Caki2 (cell line): ENCODE measurements around the gene ERBB4. TPM values are rescaled to one million over a fixed set of nuclear protein-coding genes. Genes with fewer than 3 reads are reported as not detected.

Source experiments
- DNase-seq: peaks from one replicate; pipeline ENCODE4 v3.0.0-alpha.2; 2015; ENCODE audit warnings: low read depth
- in situ Hi-C: cut with HindIII; loops from 2 replicates; pipeline ENCODE4 v1.10.0; 2016; ENCODE audit warnings: low sequenced_read_pairs, low pct_unique_long_range_greater_than_20kb, mixed read lengths
- total RNA-seq: library from RNA; depleted of rRNA; stranded (reverse); fragments of >200 nt; shearing (Covaris generic); gene quantifications from 2 replicates; pipeline ENCODE4 v1.2.3, GENCODE V29; 2014; ENCODE audit warnings: low replicate concordance

The ERBB4 gene
- total RNA-seq, 1 experiment from 2014 or later: 0.10 TPM

GRCh38 chr2:211868996-211869533 is 669.5 kb downstream of the ERBB4 start:
- in situ Hi-C loops: no loop called here
- no peak for DNase-seq

- in situ Hi-C loops: no loop called here
- DNase-seq: peak; percentile 6
Measured at GRCh38 chr2:211867845-211868451, 670.7 kb downstream of the ERBB4 start.

GRCh38 chr2:211864328-211864727 is 674.3 kb downstream of the ERBB4 start:
- in situ Hi-C loops: no loop called here
- DNase-seq: no peak

GRCh38 chr2:211860224-211860623 is 678.4 kb downstream of the ERBB4 start:
- no peak for DNase-seq
- in situ Hi-C loops: no loop called here

- in situ Hi-C loops: no loop called here
- no peak for DNase-seq
Measured at GRCh38 chr2:211854832-211855231, 683.8 kb downstream of the ERBB4 start.

- DNase-seq: no peak
- in situ Hi-C loops: no loop called here
Measured at GRCh38 chr2:211846714-211847113, 691.9 kb downstream of the ERBB4 start.

- in situ Hi-C loops: no loop called here
- DNase-seq: no peak
Measured at GRCh38 chr2:211846036-211846400, 692.6 kb downstream of the ERBB4 start.

- DNase-seq: no peak
- in situ Hi-C loops: no loop called here
Measured at GRCh38 chr2:211845338-211846035, 693.1 kb downstream of the ERBB4 start.

- in situ Hi-C loops: no loop called here
Measured at GRCh38 chr2:211837706-211838105, 700.9 kb downstream of the ERBB4 start.

GRCh38 chr2:211837206-211837605 is 701.4 kb downstream of the ERBB4 start:
- in situ Hi-C loops: no loop called here
- DNase-seq: no peak

More at GRCh38 chr2:211837706-211838105, 700.9 kb downstream of the ERBB4 start:
- DNase-seq: no peak

- in situ Hi-C loops: no loop called here
- no peak for DNase-seq
Measured at GRCh38 chr2:211836409-211836808, 702.2 kb downstream of the ERBB4 start.

GRCh38 chr2:211835695-211836094 is 702.9 kb downstream of the ERBB4 start:
- no peak for DNase-seq
- in situ Hi-C loops: no loop called here

- in situ Hi-C loops: no loop called here
- no peak for DNase-seq
Measured at GRCh38 chr2:211833582-211834279, 704.9 kb downstream of the ERBB4 start.

GRCh38 chr2:211829725-211830124 is 708.9 kb downstream of the ERBB4 start:
- in situ Hi-C loops: no loop called here
- no peak for DNase-seq

- in situ Hi-C loops: no loop called here
- no peak for DNase-seq
Measured at GRCh38 chr2:211823886-211824479, 714.6 kb downstream of the ERBB4 start.

GRCh38 chr2:211822686-211823335 is 715.8 kb downstream of the ERBB4 start:
- DNase-seq: peak; percentile 3
- in situ Hi-C loops: no loop called here

GRCh38 chr2:211816754-211817153 is 721.8 kb downstream of the ERBB4 start:
- in situ Hi-C loops: no loop called here

GRCh38 chr2:211812587-211812986 is 726.0 kb downstream of the ERBB4 start:
- DNase-seq: no peak
- in situ Hi-C loops: no loop called here

More at GRCh38 chr2:211816754-211817153, 721.8 kb downstream of the ERBB4 start:
- DNase-seq: no peak
